Activated CD4-positive, alpha-beta T cell treated with anti-CD3 and anti-CD28 coated beads, Interleukin-2, Interleukin-4, amounts not matched to agents 100 ng/mL and 50 ng/mL, durations not matched to agents 16 hours and 8 hours (primary cell): ENCODE data around the gene HNRNPH1.

Experiments
- DNase-seq: peaks from one replicate; pipeline ENCODE4 v3.0.0-alpha.2; 2020; ENCODE audit warnings: low spot score

The HNRNPH1 gene

DNA sequence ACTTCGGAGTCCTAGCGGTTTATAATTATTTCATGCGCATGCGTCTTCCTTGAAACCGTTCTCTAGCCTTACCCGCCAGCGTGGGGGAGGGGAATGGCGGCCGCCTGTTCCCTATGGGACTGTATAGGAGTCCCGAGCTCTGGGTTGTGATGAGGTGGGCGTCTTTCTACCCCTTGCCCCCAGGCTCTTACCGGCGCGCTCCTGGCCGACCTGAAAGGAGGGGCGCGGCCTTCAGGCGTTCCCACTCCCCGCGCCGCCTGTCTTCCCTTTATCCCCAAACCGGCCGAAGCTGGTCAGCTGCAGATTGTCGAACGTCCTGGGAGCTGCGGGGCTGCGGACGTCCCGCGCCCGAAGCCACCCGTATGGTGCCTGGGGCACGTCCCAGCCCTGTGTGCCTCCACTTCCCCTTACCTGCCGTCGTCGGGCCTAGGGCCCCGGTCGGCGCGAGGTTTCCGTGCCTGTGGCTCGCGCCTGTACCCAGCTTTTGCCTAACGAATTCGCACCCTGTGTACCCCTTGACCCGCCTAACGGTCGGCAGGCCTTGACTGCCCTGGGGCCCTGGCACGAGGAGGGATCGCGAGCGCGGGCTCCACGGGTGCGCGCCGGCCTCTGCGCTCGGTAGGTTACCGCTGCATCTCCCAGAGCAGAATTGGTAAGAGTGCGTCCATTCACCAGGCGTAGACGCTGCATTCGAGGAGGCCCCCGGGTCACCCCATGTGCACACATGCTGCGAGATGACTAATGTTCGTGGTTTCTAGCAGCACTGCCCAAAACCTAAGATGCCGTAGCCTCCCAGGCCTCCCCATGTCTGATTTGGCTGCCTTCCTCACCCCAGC, 653 bp upstream of the HNRNPH1 start:
- peak; percentile 65 for DNase-seq

DNA sequence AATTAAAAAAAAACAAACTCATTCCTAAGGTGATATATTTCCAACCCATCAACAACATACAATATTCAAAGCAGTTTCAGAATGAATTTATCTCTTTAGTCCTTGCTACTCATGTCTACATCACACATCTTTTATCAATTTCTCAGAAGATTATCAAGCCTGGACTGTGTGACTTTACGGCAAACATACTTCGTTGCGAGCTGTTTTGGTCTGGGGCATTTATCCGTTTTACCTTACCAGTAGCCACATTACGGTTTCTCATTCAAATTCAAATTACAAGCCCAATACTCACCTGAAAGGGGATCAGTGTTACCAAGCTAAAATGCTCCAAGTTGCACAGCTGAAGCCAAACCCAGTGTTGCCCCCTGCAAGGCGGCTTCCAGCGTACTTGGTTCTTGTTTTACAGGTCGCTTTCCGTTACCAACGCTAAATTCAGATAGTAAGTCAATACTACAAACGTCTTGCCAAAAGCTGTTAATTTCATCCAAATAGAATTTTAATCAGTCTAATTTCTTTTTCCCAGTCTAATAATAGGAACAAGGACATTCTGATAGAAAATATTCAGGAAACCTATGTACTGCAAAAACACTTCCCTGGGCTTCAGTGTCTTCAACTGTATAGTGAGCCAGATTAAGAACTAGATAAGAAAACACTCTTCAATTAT, 1.8 kb downstream of the HNRNPH1 start:
- DNase-seq, result no peak

DNA sequence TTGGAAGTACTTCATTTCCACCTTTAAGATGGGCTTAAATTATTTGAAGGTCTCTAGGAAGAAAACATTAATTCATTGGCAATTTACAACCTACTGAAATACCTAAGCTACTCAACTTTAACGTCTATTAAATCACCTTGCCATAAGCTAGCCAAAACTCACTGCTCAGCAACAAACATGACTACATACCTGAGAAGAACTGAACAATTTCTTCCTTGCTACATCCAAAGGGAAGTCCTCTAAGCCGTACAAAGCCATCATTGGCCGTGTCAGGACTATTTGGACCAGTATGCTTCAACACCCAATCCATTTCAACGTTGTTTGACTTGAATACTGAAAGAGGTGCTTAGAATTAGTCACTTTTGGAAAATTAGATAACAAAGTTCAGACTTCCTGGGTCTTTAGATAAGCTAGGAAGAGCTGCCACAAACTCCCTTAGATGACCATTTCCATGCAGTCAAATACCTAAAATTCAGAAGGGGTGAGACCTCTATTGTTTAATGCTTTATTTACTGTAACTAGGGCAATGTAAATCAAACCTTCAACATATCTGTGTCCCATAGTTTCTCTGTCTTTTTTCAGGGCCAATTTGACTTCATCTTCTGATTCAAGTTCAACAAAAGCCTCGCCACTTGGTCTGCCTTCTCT, 2.6 kb downstream of the HNRNPH1 start:
- no peak for DNase-seq

DNA sequence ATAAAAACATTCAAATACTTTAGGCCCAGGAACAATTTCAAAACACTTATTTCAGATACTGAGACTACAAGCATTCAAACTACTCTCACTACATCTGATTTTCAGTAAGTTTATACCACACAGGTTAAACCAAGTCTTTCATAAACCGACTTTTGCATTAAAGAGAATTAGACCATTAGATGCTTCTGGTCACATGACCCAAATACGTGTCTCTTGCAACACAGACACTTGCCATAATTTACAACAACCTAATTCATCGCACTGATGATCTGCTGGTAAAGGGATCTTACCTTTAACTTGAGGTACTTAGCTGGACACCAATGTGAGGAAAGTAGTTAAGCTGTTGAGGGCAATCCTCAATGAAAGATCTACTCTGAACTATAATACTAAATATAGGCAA, 3.2 kb downstream of the HNRNPH1 start:
- no peak for DNase-seq

DNA sequence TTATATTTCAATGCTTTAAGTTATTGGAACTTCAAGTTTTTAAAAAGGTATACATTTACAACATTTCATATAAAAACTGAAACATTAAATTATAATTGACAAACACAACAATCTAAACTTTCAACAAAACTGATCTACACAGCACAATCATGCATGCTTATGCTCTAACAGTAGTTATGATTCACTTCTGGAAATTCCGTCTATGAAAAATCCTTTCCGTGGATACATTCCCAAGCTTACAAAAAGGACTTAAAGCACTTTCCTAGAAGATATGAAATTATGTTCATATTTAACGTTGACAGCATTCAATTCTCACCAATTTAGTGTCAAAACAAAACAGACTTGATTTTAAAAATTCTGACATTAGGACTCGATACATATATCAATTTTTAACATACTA, 3.7 kb downstream of the HNRNPH1 start:
- DNase-seq, result no peak

DNA sequence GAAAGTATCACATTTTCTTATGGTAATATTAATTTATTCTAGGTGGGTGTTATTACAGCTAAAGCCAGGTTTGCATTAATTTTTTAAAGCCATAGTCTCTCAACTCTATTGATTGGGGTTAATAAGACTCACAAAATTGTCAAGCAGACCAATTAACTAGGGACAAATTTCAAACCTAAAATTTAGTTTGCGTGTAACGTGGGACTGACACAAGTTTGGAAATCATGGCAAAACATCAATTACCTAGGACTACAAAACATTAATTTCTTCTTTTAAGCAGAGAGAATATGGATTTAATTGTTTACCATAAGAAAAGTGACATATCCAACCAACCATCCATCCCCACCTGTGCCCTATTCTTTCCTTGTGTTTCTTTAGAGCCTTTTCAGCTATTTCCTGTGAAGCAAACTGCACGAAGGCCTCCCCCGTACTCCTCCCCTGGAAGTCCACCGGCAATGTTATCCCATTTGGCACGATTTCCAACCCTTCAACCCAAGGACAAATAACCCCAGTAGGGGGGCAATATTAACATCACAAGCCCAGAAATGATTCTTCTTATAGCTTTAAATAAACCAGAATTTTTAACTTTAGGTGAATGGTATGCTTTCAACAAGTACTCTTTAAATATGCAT, 4.4 kb downstream of the HNRNPH1 start:
- no peak for DNase-seq

DNA sequence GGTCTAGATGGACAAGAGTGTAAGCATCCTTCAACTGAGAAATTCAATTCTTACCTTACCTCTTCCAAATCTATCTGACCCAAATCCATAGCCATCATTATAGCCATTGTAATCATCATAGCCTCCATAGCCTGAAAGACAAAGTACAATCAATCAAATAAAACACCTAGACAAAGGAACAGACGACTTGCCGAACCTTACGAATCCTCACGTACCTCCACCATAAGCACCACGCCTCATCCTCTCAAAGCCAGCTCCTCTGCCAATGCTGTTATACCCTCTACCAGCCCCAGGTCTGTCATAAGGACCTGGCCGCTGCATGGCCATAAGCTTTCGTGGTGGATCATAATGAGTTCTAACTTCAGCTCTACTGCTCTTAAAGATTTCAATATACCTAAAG, 5.5 kb downstream of the HNRNPH1 start:
- DNase-seq, result no peak

DNA sequence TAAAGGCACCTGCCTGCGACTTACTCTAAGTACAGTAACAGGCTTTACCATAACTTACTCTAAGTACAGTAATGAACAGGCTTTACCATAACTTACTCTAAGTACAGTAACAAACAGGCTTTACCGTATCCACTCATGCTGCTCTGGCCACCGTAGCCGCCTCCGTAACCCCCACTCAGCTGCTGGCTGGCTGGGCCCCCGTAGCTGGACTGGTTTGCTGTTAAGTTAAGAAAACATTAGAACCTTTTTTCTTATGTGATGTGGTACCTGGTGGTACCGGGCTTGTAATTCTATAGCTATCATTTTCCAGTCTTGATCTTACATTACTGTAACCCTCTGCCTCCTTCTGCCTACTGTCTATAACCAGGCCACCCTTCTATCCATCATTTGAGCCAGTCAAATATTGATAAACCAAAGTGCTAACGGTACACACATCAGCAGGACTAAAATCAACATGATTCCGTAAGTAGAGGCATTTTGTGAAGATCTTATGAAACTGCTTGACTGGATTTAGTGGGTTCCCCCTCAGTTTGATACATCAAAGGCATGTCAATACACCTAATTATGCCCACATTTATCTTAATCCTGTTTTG, 7.4 kb downstream of the HNRNPH1 start:
- DNase-seq, result no peak

DNA sequence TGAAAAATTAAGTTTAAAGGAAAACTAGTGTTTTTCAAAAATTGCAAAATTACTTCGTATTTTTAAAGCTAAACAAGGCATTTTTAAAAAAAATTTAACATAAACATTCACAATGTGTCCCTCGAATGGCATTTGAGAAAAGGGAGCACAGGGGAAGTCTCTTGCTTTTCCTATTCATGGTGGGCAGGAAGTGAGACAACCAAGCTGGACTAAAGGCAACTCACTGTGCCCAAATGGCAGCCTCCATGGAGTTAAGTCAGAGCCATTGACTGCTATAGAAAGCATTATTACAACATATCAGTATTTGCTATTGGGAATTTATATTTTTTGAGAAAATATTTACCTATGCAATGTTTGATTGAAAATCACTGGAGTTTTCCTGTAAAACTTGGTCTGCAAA, 8.3 kb downstream of the HNRNPH1 start:
- DNase-seq, result no peak

DNA sequence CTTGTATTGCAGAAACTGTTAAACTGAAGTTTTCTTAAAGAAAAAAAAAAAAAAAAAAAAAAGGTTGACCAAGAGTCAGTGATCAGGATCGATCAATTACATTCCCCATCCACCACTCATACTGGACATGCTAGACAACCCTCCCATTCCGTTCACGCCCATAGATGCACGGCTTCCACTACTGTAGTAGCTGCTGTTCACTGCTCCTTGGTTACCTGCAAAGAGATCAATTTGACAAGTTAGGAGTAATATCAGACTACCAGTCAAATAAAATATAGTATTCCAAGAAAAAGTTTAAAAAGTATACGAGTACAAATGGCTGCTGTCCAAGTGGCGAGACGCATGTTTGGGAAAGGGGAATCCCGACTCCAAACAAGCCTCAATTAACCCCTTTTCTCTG, 8.7 kb downstream of the HNRNPH1 start:
- no peak for DNase-seq

DNA sequence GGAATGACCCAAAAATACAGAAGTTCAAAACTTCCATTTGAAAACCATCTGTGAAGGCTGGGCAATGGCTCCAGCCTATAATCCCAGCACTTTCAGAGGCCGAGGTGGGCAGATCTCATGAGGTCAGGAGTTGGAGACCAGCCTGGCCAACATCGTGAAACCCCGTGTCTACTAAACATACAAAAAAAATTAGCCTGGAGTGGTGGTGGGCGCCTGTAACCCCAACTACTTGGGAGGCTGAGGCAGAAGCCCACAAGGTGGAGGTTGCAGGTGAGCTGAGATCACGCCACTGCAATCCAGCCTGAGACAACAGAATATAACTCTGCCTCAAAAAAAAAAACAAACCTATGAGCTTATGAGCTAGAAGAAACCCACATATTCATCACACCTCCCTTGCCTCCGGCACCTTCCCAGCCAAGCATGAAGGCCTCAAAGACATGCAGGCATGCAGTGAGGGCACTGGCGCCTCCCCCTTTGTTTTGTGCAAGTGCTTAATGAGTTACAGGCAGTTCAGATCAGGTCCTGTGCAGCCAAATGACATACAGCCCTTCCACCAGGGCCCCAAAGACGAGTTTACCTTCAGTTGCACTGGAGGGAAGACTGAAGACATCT, 9.9 kb downstream of the HNRNPH1 start:
- DNase-seq, result no peak

DNA sequence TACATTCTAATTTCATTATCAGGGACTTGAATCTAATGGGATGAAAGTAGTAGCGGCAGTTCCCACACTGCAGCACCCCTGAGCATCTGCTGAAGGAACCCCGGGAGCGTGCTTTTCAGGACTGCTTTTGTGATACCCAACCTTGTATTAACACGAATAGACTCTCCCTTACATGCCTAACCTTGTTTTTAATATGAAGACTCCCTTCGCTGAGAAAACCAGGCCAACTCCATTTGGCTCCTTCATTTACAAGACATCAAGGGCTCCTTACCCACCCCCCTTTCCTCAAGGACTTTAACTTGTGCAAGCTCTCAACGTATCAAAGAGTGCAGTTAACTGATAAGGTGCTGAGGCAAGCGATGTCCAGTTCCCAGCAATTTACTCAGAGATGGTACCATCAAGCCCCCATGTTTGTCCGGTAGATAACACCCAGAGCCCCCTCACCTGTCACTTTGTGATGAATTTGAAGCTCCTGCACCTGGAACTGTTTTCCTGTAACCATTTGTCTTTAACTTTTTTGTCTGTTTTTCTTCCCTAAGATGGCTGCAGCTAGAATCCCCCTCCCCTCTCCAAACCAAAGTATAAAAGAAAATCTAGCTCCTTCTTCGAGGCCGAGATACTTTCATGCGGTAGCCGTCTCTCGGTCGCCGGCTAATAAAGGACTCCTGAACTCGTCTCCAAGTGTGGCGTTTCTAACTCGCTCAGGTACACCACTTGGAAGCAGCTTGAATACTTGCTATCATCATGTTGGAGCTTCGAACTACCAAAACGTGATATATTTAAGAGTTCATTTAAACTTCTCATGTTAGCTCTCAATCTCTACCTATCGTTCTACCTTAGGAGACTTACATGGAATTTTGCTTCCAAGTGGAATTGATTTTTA, 10.7 kb downstream of the HNRNPH1 start:
- DNase-seq, result no peak

DNA sequence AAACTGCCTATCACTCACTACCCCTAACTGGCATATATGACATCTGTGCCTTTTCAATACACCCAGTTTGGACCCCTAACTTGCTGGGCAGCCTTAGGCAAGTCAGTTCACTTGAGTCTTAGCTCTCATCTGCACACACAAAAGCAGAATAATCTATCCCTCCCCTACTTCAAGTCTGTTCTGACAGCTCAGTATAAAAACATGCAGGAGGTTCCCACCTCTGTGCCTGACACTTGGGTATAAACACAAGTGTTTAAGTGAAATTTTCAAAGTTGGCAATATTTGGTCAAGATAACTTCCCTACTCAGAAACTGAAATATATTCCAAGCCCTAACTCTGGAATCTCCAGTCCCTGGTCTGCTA, 12.6 kb downstream of the HNRNPH1 start:
- no peak for DNase-seq

DNA sequence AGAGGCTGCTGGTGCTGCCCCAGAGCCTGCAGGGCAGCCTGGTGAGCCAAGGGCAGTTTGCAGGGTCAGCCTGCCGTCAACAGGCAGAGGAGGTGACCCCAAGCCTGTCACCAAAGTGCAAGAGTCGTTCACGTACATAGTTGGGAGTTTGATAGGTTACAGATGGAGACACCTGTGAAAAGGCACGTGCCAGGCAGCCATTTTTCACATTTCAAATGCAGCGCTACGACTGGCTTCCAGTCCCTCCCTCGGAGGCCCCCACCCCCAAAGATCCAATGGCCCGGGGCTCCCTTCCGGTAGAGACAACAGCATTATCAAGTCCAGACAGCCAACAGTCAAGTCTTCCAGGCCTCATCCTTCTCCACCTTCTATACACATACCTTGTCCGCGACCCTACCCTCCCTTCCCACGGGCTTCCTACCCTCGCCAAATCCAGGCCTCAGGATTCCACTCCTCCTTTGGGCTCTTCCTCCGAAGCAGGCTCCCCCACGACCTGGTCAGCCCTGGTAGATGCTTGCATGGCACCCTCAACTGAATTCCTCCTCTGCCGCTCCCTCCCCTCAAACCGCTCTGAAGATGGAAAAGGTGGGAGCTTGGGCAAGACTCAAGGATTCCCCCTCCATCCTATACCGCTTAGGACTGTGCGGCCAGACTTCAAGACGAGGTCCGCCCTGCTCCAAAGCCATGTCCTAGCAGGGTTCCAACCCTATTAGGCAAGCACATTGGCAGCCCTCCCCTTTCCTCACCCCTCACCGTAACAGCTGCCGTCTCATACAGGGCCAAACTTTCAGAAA, 13.2 kb downstream of the HNRNPH1 start:
- DNase-seq, result no peak

DNA sequence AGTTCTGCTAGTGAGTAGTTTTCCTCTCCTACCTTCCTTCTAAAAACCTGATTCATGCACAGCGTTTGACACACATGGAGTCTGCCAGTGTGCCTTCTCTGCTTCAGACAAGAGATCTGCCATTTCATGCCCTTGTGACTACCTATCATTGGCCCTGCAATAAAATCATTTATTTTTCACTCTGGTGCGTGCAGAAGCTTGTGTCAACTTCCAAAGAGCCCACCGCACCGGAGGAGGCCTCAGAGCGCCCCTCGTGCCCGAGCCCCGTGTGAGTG, 13.7 kb downstream of the HNRNPH1 start:
- DNase-seq, result no peak

DNA sequence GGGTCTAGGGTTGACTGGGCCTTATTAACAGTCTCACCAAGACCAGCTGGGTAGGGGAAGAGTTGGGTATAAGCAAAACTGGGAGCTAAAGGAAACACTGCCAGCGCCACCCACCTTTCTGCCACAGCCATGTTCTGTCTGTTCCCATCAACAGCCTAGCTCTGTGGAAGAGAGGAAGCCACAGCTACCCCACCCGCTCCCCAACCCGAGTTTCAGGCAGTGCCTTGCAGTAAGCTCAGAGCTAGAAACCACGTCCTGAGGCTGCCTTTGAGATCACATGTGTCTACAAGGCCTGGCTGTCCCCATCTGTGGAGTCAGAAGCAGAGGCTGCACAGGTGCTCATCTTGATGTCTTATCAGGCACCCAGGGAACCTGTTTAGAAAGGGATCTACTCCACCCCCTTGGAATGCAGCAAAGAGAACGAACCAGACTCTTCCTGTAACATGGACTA, 15.3 kb downstream of the HNRNPH1 start:
- peak; percentile 44 for DNase-seq

DNA sequence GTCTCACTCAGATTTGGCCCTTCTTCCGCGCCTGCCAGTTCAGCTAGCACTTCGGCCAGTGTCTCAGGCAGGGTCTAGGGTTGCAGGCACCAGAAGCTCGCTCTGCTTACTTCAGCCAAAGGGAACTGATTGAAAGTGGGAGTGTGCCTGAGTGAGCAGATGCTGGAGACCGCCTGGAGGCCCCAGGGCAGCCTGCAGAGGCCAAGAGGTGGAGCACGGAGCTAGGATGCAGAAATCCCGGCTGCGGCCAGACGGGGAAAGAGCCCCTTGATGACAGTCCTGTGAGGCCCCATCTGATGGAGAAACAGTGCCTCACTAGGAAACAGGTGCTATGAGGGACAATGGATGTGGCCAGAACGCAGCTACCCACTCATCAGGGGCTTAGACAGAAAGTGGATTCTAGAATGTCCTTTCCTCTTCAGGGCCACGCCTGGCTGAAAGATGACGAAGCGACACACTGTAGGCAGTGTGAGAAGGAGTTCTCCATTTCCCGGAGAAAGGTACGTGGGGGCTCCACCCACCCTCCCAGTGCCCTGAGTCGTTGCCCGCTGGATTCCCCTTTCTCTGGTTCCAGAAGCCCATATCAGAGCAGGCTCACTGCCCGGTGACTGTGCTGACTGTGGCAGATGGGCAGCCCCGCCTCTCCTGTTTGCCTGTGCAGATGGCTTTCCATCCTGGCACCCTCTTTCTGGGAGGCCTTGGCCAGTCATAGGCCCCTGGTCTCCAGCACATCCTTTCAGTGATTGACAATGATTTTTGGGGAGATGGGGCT, 16.1 kb downstream of the HNRNPH1 start:
- no peak for DNase-seq

DNA sequence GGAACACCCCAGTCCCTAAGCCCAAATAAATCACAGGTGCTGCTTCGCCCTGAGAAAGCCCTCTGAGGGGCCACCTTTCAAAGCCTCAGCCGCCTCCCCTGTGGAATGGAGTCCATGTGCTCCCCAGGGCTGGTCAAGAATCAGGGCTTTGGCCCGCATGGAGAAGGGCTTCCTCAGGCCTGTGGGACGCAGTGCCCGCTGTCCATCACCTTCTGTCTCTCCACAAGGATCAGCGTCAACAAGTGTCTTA, 16.6 kb downstream of the HNRNPH1 start:
- DNase-seq, result no peak

DNA sequence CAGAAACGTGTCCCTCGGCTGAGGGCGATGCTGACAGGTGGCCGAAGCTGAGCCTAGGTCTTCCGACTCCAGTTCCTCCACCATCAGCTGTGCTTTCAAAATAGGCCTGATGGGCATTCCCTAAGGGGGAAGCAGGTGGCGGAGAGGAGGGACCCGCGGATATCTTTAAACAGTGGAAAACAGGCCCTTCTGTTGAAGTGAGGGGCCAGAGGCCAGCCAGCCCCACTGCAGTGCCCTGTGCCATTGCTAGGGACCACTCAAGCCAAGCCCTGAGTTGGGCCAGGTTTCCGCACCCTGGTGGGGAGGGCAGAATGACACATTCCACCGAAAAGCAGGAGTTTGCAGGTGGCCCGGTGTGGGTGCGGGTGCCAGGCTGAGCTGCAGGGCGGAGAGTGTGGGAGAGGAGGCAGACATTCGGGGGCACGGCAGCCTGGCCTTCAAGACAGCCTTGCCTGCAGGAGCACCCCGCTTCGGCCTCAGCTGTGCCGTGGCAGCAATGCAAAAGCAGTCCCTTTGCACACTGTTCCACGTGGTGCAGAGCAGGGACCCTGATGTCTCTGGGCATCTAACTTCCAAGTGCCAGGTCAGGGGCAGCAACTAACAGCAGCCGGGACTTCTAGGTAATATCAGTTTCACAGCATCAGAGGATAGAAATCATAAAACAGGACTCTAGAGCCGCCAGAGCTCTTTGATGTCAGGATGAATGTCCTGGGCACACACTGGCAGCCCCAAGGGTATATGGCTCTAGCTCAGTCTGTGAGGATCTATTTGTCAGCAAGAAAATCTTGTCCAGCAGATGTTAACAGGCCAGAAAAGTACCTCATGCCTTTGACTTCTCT, 17.2 kb downstream of the HNRNPH1 start:
- DNase-seq, result no peak
